ENCODE results near the gene GALNT2.
A peak's percentile ranks its signal among the peaks of the same experiment; 100 is the strongest.

GALNT2 gene

GRCh38 chr1:230230948-230231773, 164.1 kb downstream of the GALNT2 start:
- DNase-seq (ENCODE audit: low read depth, low spot score) = no peak
- H3K36me3 ChIP-seq (ENCODE audit: insufficient read depth, low read length) = no peaks in the 10 kb centered on the region
- H3K9me3 ChIP-seq (ENCODE audit: low read depth, low read length) = no peaks in the 10 kb centered on the region
- no peak for TF ChIP-seq FOXP2 (optimal IDR thresholded peaks at IDR 0.05; ENCODE audit: control extremely low read depth, extremely low read length, insufficient read depth)
- TF ChIP-seq POLR2AphosphoS5 (IDR thresholded peaks at IDR 0.05; ENCODE audit: borderline replicate concordance, low read depth, low read length) = no peak
- TF ChIP-seq EZH2 (IDR thresholded peaks at IDR 0.05) = no peak
- peak overlapping the region; percentile 87 for H3K9ac ChIP-seq (ENCODE audit: insufficient read length)
- H3K27ac ChIP-seq = peak overlapping the region; percentile 100
- peak overlapping the region; percentile 76 for H3K4me3 ChIP-seq

GRCh38 chr1:230231774-230232145, 164.7 kb downstream of the GALNT2 start:
- Histone ChIP-seq H3K36me3 (ENCODE audit: insufficient read depth, low read length) (no peaks in the 10 kb centered on the region), H3K27ac (peak overlapping the region; percentile 100), H3K9ac (ENCODE audit: insufficient read length) (peak overlapping the region; percentile 87), H3K9me3 (ENCODE audit: low read depth, low read length) (no peaks in the 10 kb centered on the region), H3K4me3 (peak overlapping the region; percentile 76)
- DNase-seq (ENCODE audit: low read depth, low spot score) = peak; percentile 75
- TF ChIP-seq EZH2 (IDR thresholded peaks at IDR 0.05) = no peak
- TF ChIP-seq FOXP2 (optimal IDR thresholded peaks at IDR 0.05; ENCODE audit: control extremely low read depth, extremely low read length, insufficient read depth) = no peak
- no peak; the same call in 1 of the 2 replicates for TF ChIP-seq POLR2AphosphoS5 (IDR thresholded peaks at IDR 0.05; ENCODE audit: borderline replicate concordance, low read depth, low read length)

- Histone ChIP-seq H3K9me3 (ENCODE audit: low read depth, low read length) (no peaks in the 10 kb centered on the region), H3K36me3 (ENCODE audit: insufficient read depth, low read length) (no peaks in the 10 kb centered on the region), H3K4me3 (peak overlapping the region; percentile 76), H3K27ac (peak overlapping the region; percentile 100), H3K9ac (ENCODE audit: insufficient read length) (peak overlapping the region; percentile 87)
- TF ChIP-seq EZH2 (IDR thresholded peaks at IDR 0.05) = no peak
- peak; percentile 62; the same call in 1 of the 2 replicates for TF ChIP-seq POLR2AphosphoS5 (IDR thresholded peaks at IDR 0.05; ENCODE audit: borderline replicate concordance, low read depth, low read length)
- peak; percentile 40 for TF ChIP-seq FOXP2 (optimal IDR thresholded peaks at IDR 0.05; ENCODE audit: control extremely low read depth, extremely low read length, insufficient read depth)
- peak; percentile 96 for DNase-seq (ENCODE audit: low read depth, low spot score)
Measured at GRCh38 chr1:230232371-230232771, 165.3 kb downstream of the GALNT2 start.

- no peak overlapping the region for H3K4me3 ChIP-seq
- no peak overlapping the region for H3K9ac ChIP-seq (ENCODE audit: insufficient read length)
- TF ChIP-seq FOXP2 (optimal IDR thresholded peaks at IDR 0.05; ENCODE audit: control extremely low read depth, extremely low read length, insufficient read depth) (no peak), EZH2 (IDR thresholded peaks at IDR 0.05) (no peak), POLR2AphosphoS5 (IDR thresholded peaks at IDR 0.05; ENCODE audit: borderline replicate concordance, low read depth, low read length) (no peak)
Measured at GRCh38 chr1:230233786-230234185, 166.7 kb downstream of the GALNT2 start.

GRCh38 chr1:230235876-230236275, 168.8 kb downstream of the GALNT2 start:
- Histone ChIP-seq H3K9ac (ENCODE audit: insufficient read length) (no peak overlapping the region), H3K36me3 (ENCODE audit: insufficient read depth, low read length) (peaks cover 4% of the 10 kb centered on the region; the same call in 1 of the 2 replicates), H3K9me3 (ENCODE audit: low read depth, low read length) (no peaks in the 10 kb centered on the region; the same call in 1 of the 2 replicates), H3K27ac (peak overlapping the region; percentile 90), H3K4me3 (peak overlapping the region; percentile 64)
- DNase-seq (ENCODE audit: low read depth, low spot score) = no peak
- TF ChIP-seq FOXP2 (optimal IDR thresholded peaks at IDR 0.05; ENCODE audit: control extremely low read depth, extremely low read length, insufficient read depth) = no peak

More at GRCh38 chr1:230233786-230234185, 166.7 kb downstream of the GALNT2 start:
- no peak overlapping the region for H3K27ac ChIP-seq
- H3K36me3 ChIP-seq (ENCODE audit: insufficient read depth, low read length) = no peaks in the 10 kb centered on the region
- DNase-seq (ENCODE audit: low read depth, low spot score) = no peak
- no peaks in the 10 kb centered on the region for H3K9me3 ChIP-seq (ENCODE audit: low read depth, low read length)

GRCh38 chr1:230236301-230237008, 169.4 kb downstream of the GALNT2 start:
- Histone ChIP-seq H3K4me3 (peak overlapping the region; percentile 64), H3K27ac (peak overlapping the region; percentile 90), H3K9me3 (ENCODE audit: low read depth, low read length) (no peaks in the 10 kb centered on the region; the same call in 1 of the 2 replicates), H3K36me3 (ENCODE audit: insufficient read depth, low read length) (peaks cover 6% of the 10 kb centered on the region), H3K9ac (ENCODE audit: insufficient read length) (peak overlapping the region; percentile 17)
- DNase-seq (ENCODE audit: low read depth, low spot score) = peak; percentile 48
- TF ChIP-seq FOXP2 (optimal IDR thresholded peaks at IDR 0.05; ENCODE audit: control extremely low read depth, extremely low read length, insufficient read depth) = no peak
- no peak for TF ChIP-seq EZH2 (IDR thresholded peaks at IDR 0.05)
- no peak; the same call in 1 of the 2 replicates for TF ChIP-seq POLR2AphosphoS5 (IDR thresholded peaks at IDR 0.05; ENCODE audit: borderline replicate concordance, low read depth, low read length)

- H3K27ac ChIP-seq = peak overlapping the region; percentile 90
- TF ChIP-seq POLR2AphosphoS5 (IDR thresholded peaks at IDR 0.05; ENCODE audit: borderline replicate concordance, low read depth, low read length) (no peak; the same call in 1 of the 2 replicates), FOXP2 (optimal IDR thresholded peaks at IDR 0.05; ENCODE audit: control extremely low read depth, extremely low read length, insufficient read depth) (no peak), EZH2 (IDR thresholded peaks at IDR 0.05) (no peak)
- DNase-seq (ENCODE audit: low read depth, low spot score) = peak; percentile 30
- H3K4me3 ChIP-seq = peak overlapping the region; percentile 64
- peak overlapping the region; percentile 17 for H3K9ac ChIP-seq (ENCODE audit: insufficient read length)
- H3K9me3 ChIP-seq (ENCODE audit: low read depth, low read length) = peaks cover 2% of the 10 kb centered on the region; the same call in 1 of the 2 replicates
- H3K36me3 ChIP-seq (ENCODE audit: insufficient read depth, low read length) = peaks cover 10% of the 10 kb centered on the region
Measured at GRCh38 chr1:230237009-230237370, 170.0 kb downstream of the GALNT2 start.

- DNase-seq (ENCODE audit: low read depth, low spot score) = no peak
- Histone ChIP-seq H3K36me3 (ENCODE audit: insufficient read depth, low read length) (peaks cover 12% of the 10 kb centered on the region), H3K9me3 (ENCODE audit: low read depth, low read length) (peaks cover 2% of the 10 kb centered on the region; the same call in 1 of the 2 replicates), H3K4me3 (no peak overlapping the region), H3K27ac (no peak overlapping the region), H3K9ac (ENCODE audit: insufficient read length) (no peak overlapping the region)
- TF ChIP-seq FOXP2 (optimal IDR thresholded peaks at IDR 0.05; ENCODE audit: control extremely low read depth, extremely low read length, insufficient read depth) = no peak
- no peak for TF ChIP-seq POLR2AphosphoS5 (IDR thresholded peaks at IDR 0.05; ENCODE audit: borderline replicate concordance, low read depth, low read length)
- TF ChIP-seq EZH2 (IDR thresholded peaks at IDR 0.05) = no peak
Measured at GRCh38 chr1:230237805-230238204, 170.8 kb downstream of the GALNT2 start.
